NT2/D1 (cell line): ENCODE measurements around the gene NAXE.

ENCODE experiments used
- DNase-seq: peaks from one replicate; pipeline ENCODE4 v3.0.0-alpha.2; 2011; ENCODE audit warnings: low read depth, low spot score
- H3K27me3 ChIP-seq: 2 replicates; pipeline ENCODE4 v1.6.0; 2011; ENCODE audit warnings: mild to moderate bottlenecking; ENCODE audit not compliant: insufficient read length, insufficient read depth
- H3K36me3 ChIP-seq: 2 replicates; pipeline ENCODE4 v1.6.1; 2011; ENCODE audit warnings: mild to moderate bottlenecking, low read length, mixed read lengths; ENCODE audit not compliant: insufficient read depth, insufficient read length
- H3K4me1 ChIP-seq: 2 replicates; pipeline ENCODE4 v1.5.1; 2011; ENCODE audit not compliant: insufficient read depth, insufficient read length
- H3K4me3 ChIP-seq: 2 replicates; pipeline ENCODE4 v1.5.1; 2011; ENCODE audit warnings: low read depth; ENCODE audit not compliant: insufficient read length
- H3K9ac ChIP-seq: 2 replicates; pipeline ENCODE4 v1.6.0; 2011; ENCODE audit warnings: low read depth; ENCODE audit not compliant: insufficient read length
- H3K9me3 ChIP-seq: 2 replicates; pipeline ENCODE4 v1.5.1; 2011; ENCODE audit warnings: mild to moderate bottlenecking, low read length; ENCODE audit not compliant: insufficient read depth
- SUZ12 ChIP-seq: IDR thresholded peaks from 2 replicates; pipeline ENCODE4 v1.6.1; 2011; ENCODE audit not compliant: insufficient read length, insufficient read depth; ENCODE audit errors: extremely low read depth
- YY1 ChIP-seq: IDR thresholded peaks from 2 replicates; pipeline ENCODE4 v1.6.1; 2011; ENCODE audit not compliant: insufficient read length, insufficient read depth
- ZNF274 ChIP-seq: IDR thresholded peaks from 2 replicates; pipeline ENCODE4 v1.6.1; 2011; ENCODE audit warnings: mild to moderate bottlenecking, low read depth, low read length

Gene NAXE

GRCh38 chr1:156616463-156616862 is 24.9 kb downstream of the NAXE start:
- Histone ChIP-seq H3K9me3 (no peaks in the 10 kb centered on the region), H3K27me3 (peaks cover 21% of the 10 kb centered on the region), H3K4me3 (no peak overlapping the region), H3K9ac (no peak overlapping the region), H3K36me3 (no peaks in the 10 kb centered on the region), H3K4me1 (no peaks in the 10 kb centered on the region)
- no peak for TF ChIP-seq YY1
- no peak for TF ChIP-seq ZNF274
- TF ChIP-seq SUZ12 = no peak
- DNase-seq = no peak

- Histone ChIP-seq H3K9ac (no peak within 1 kb of the TSS), H3K9me3 (peaks cover 9% of the 10 kb centered on the region; the same call in 1 of the 2 replicates), H3K27me3 (peaks cover 40% of the 10 kb centered on the region), H3K4me1 (peaks cover 5% of the 10 kb centered on the region), H3K36me3 (no peaks in the 10 kb centered on the region), H3K4me3 (no peak within 1 kb of the TSS)
- TF ChIP-seq SUZ12 = no peak
- TF ChIP-seq ZNF274 = no peak
- TF ChIP-seq YY1 = no peak
- no peak for DNase-seq
Observed at GRCh38 chr1:156618853-156619581, 27.4 kb downstream of the NAXE start, which contains the start of gene HAPLN2. Gene HAPLN2 (plus strand): TSS chr1:156619415. CDS start chr1:156623491, 4,076 bp downstream.

GRCh38 chr1:156619582-156619955 is 28.0 kb downstream of the NAXE start:
- TF ChIP-seq SUZ12 (no peak), YY1 (no peak), ZNF274 (no peak)
- no peak overlapping the region for H3K9ac ChIP-seq
- no peak overlapping the region for H3K4me3 ChIP-seq
- no peak for DNase-seq
- peaks cover 10% of the 10 kb centered on the region; the same call in 1 of the 2 replicates for H3K9me3 ChIP-seq
- peaks cover 46% of the 10 kb centered on the region for H3K27me3 ChIP-seq
- peaks cover 5% of the 10 kb centered on the region for H3K4me1 ChIP-seq
- no peaks in the 10 kb centered on the region for H3K36me3 ChIP-seq

- Histone ChIP-seq H3K4me3 (no peak overlapping the region), H3K27me3 (peaks cover 65% of the 10 kb centered on the region), H3K36me3 (no peaks in the 10 kb centered on the region), H3K4me1 (peaks cover 10% of the 10 kb centered on the region), H3K9me3 (peaks cover 10% of the 10 kb centered on the region; the same call in 1 of the 2 replicates), H3K9ac (no peak overlapping the region)
- TF ChIP-seq YY1 = no peak
- TF ChIP-seq ZNF274 = no peak
- no peak for TF ChIP-seq SUZ12
- no peak for DNase-seq
Observed at GRCh38 chr1:156622581-156623297, 31.2 kb downstream of the NAXE start.

- DNase-seq = peak; percentile 81
- Histone ChIP-seq H3K9me3 (peaks cover 10% of the 10 kb centered on the region; the same call in 1 of the 2 replicates), H3K4me1 (peaks cover 10% of the 10 kb centered on the region), H3K27me3 (peaks cover 63% of the 10 kb centered on the region), H3K4me3 (peak overlapping the region; percentile 63), H3K9ac (peak overlapping the region; percentile 79), H3K36me3 (no peaks in the 10 kb centered on the region)
- TF ChIP-seq SUZ12 = peak; percentile 84
- no peak for TF ChIP-seq ZNF274
Observed at GRCh38 chr1:156623946-156624813, 32.6 kb downstream of the NAXE start.

- peaks cover 10% of the 10 kb centered on the region for H3K4me1 ChIP-seq
- TF ChIP-seq YY1 = no peak
- TF ChIP-seq SUZ12 = peak; percentile 10
- no peak for TF ChIP-seq ZNF274
- peaks cover 10% of the 10 kb centered on the region; the same call in 1 of the 2 replicates for H3K9me3 ChIP-seq
- H3K9ac ChIP-seq = peak overlapping the region; percentile 86
- H3K4me3 ChIP-seq = peak overlapping the region; percentile 63
- DNase-seq = no peak
- H3K27me3 ChIP-seq = peaks cover 57% of the 10 kb centered on the region
- H3K36me3 ChIP-seq = no peaks in the 10 kb centered on the region
Observed at GRCh38 chr1:156624814-156625435, 33.3 kb downstream of the NAXE start.
